Measurements from ENCODE around the gene FRMD4B.

Gene FRMD4B

DNA sequence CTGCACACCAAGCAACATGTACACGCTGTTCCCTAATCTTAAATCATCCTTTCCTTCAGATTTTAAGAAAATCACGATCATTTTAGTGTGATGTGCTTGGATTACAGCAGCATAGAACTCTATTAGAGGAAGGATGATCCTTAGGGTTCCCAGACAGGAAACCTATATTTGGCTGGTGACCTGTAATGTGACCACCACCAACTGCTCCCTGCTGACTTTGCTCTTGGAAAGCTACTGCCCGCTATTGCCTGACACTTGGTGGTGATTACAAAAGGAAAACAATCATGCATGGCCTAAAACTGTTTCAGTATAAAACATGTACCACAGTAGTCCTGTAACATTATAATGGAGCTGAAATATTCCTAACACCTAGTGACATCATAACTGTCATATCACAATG is 236.3 kb downstream of the FRMD4B start:
- H3K4me2 ChIP-seq (ENCODE audit: low read length): no peak overlapping the region
- peaks cover 19% of the 10 kb centered on the region for H3K27me3 ChIP-seq (ENCODE audit: control insufficient read depth, insufficient read depth, low read length)
- H3K36me3 ChIP-seq (ENCODE audit: insufficient read depth, low read length): no peaks in the 10 kb centered on the region
- H3K9me3 ChIP-seq (replicated peaks; ENCODE audit: low read length): no peaks in the 10 kb centered on the region
- H3K9ac ChIP-seq (ENCODE audit: low read depth, low read length): no peak overlapping the region
- no peak overlapping the region for H3K4me3 ChIP-seq (ENCODE audit: low read length)
- no peaks in the 10 kb centered on the region for H3K4me1 ChIP-seq (ENCODE audit: control insufficient read depth, insufficient read depth, low read length)

DNA sequence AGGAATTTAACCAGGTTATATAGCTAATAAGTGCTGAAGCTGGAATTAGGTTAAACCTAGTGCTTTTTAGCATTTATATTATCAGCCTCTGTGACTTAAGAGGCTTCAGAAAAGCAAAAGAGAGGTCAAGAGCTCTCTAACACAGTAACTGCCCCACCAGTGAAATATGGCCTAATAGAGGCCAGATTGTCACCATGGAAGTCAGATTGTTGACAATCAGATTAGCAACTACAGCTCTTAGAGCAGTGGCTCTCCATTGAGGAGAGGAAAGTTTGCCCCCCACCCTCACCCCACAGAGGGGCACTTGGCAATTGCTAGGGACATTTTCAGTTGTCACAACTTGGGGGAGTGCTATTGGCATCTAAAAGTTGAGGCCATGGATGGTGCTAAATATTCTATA is 240.2 kb downstream of the FRMD4B start:
- Histone ChIP-seq H3K4me1 (ENCODE audit: control insufficient read depth, insufficient read depth, low read length) (peaks cover 14% of the 10 kb centered on the region), H3K9ac (ENCODE audit: low read depth, low read length) (no peak overlapping the region), H3K4me3 (ENCODE audit: low read length) (no peak overlapping the region), H3K9me3 (replicated peaks; ENCODE audit: low read length) (no peaks in the 10 kb centered on the region), H3K36me3 (ENCODE audit: insufficient read depth, low read length) (no peaks in the 10 kb centered on the region), H3K4me2 (ENCODE audit: low read length) (no peak overlapping the region), H3K27me3 (ENCODE audit: control insufficient read depth, insufficient read depth, low read length) (no peaks in the 10 kb centered on the region)

DNA sequence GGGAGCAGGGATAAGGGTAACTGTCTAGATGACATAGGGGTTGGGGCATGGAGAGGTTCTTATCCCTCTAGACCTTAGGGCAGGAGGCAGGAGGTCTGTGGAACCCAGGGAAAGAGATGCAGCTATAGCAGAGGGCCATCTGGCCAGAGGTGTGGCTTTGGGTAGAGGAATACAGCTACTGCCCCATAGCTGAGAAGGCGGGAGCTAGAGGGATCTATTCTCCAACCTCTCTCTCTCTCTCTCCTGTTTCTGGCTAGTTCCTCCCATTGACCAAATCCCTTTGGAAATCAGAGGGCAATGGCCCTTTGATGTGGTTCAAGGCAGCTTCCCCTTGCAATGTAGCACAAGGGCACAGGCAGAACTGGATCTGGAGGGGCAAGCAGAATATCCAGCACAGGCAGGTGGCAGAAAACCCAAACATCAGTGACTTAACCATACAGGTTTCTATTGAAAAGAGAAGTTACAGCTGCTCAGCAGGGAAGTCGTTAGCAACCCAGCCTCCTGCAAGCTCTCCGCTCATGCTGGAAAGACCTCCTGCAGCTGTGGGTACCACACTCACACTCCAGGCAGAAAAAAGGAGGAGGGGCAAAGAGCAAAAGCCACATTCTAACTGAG is 241.2 kb downstream of the FRMD4B start:
- H3K9me3 ChIP-seq (replicated peaks; ENCODE audit: low read length): no peaks in the 10 kb centered on the region
- peaks cover 14% of the 10 kb centered on the region for H3K4me1 ChIP-seq (ENCODE audit: control insufficient read depth, insufficient read depth, low read length)
- H3K4me3 ChIP-seq (ENCODE audit: low read length): no peak overlapping the region
- H3K4me2 ChIP-seq (ENCODE audit: low read length): no peak overlapping the region
- H3K27me3 ChIP-seq (ENCODE audit: control insufficient read depth, insufficient read depth, low read length): no peaks in the 10 kb centered on the region
- no peaks in the 10 kb centered on the region for H3K36me3 ChIP-seq (ENCODE audit: insufficient read depth, low read length)
- H3K9ac ChIP-seq (ENCODE audit: low read depth, low read length): no peak overlapping the region

DNA sequence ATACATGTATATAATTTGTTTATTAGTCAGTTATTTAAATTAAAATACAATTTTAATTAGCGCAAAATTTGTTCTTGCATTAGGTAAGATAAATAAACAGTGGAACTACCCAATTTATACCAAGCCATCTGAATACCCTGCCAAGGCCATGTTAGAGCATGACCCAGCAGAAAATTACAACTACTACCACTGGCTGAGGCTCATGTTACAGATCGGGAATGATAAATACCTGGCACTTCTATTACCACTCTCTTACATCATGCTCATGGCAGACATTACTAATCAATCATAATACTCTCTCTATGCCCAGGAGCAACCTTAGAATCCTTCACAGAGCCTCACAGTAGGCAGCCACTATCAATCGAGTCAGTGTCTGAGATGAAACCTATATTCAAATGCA is 242.3 kb downstream of the FRMD4B start:
- no peak overlapping the region for H3K4me3 ChIP-seq (ENCODE audit: low read length)
- no peaks in the 10 kb centered on the region for H3K27me3 ChIP-seq (ENCODE audit: control insufficient read depth, insufficient read depth, low read length)
- H3K4me1 ChIP-seq (ENCODE audit: control insufficient read depth, insufficient read depth, low read length): peaks cover 14% of the 10 kb centered on the region
- H3K36me3 ChIP-seq (ENCODE audit: insufficient read depth, low read length): no peaks in the 10 kb centered on the region
- H3K9ac ChIP-seq (ENCODE audit: low read depth, low read length): no peak overlapping the region
- no peaks in the 10 kb centered on the region for H3K9me3 ChIP-seq (replicated peaks; ENCODE audit: low read length)
- no peak overlapping the region for H3K4me2 ChIP-seq (ENCODE audit: low read length)

DNA sequence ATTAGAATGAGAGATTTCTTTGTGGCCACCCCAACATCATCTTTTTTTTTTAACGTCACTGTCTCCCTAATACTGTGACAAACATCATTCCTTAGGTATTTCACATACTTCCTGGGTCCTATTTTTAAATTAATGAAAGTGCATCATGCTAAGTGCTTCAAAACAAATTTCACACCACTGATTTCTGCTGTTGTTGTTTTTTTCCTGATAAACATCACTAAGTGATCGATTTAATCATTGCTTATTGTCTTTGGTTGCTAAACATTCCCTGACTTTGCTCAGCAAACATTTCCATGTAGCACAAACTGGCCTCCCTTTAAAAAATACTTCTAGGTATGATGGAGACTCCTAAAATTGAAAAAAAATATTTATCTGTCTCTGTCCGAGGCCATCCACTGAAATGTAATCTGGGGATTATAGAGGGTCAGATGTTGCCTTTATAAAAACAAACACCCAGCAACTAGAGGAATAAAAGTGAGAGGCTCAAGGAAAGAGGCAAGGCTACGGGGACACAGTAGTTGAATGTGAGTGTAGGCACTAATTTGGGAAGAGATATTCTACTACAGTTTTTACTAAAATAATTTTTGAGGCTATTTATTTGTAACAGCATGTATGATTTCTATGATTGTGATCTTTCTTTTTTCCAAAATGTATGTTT is 243.0 kb downstream of the FRMD4B start:
- Histone ChIP-seq H3K9me3 (replicated peaks; ENCODE audit: low read length) (no peaks in the 10 kb centered on the region), H3K27me3 (ENCODE audit: control insufficient read depth, insufficient read depth, low read length) (no peaks in the 10 kb centered on the region), H3K4me1 (ENCODE audit: control insufficient read depth, insufficient read depth, low read length) (peaks cover 14% of the 10 kb centered on the region), H3K4me3 (ENCODE audit: low read length) (no peak overlapping the region), H3K36me3 (ENCODE audit: insufficient read depth, low read length) (no peaks in the 10 kb centered on the region), H3K4me2 (ENCODE audit: low read length) (no peak overlapping the region), H3K9ac (ENCODE audit: low read depth, low read length) (no peak overlapping the region)

DNA sequence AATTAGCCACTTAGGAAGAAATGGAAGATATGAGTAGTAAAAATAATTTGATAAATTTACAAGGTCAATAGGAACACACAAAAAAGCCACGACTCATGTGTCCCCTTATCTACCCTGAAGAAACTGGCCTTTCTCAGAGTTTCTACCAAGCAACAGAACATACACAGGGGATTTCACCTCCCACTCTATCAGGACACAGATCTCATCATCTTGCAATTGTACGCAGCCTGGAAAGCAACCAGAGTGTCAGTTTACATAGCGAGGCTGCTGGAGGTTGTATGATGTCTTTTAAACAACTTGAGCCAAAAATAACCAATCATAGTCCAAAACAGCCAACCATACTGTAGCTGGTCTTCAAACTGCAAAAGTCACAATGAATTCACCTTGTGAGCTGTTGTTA is 243.8 kb downstream of the FRMD4B start:
- Histone ChIP-seq H3K9ac (ENCODE audit: low read depth, low read length) (no peak overlapping the region), H3K4me3 (ENCODE audit: low read length) (no peak overlapping the region), H3K36me3 (ENCODE audit: insufficient read depth, low read length) (no peaks in the 10 kb centered on the region), H3K4me1 (ENCODE audit: control insufficient read depth, insufficient read depth, low read length) (peaks cover 14% of the 10 kb centered on the region), H3K27me3 (ENCODE audit: control insufficient read depth, insufficient read depth, low read length) (no peaks in the 10 kb centered on the region), H3K4me2 (ENCODE audit: low read length) (no peak overlapping the region), H3K9me3 (replicated peaks; ENCODE audit: low read length) (no peaks in the 10 kb centered on the region)

DNA sequence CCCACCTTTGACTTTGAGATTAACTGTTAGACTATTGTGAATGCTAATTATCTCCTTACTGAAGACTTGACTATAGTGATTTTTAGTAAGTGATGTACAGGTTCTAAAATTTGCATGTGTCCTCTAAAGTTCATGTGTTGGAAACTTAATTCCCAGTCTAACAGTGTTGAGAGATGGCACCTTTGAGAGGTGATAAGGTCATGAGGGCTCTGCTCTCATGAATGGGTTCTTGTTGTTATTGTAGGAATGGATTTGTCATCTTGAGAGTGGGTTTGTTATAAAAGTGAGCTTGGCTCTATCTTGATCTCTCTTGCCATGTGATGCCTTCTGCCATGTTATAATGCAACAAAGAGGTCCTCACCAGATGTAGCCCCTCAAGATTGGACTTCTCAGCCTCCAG is 244.6 kb downstream of the FRMD4B start:
- H3K36me3 ChIP-seq (ENCODE audit: insufficient read depth, low read length): no peaks in the 10 kb centered on the region
- H3K9me3 ChIP-seq (replicated peaks; ENCODE audit: low read length): no peaks in the 10 kb centered on the region
- H3K4me2 ChIP-seq (ENCODE audit: low read length): no peak overlapping the region
- no peaks in the 10 kb centered on the region for H3K27me3 ChIP-seq (ENCODE audit: control insufficient read depth, insufficient read depth, low read length)
- H3K9ac ChIP-seq (ENCODE audit: low read depth, low read length): no peak overlapping the region
- H3K4me3 ChIP-seq (ENCODE audit: low read length): no peak overlapping the region
- peaks cover 14% of the 10 kb centered on the region for H3K4me1 ChIP-seq (ENCODE audit: control insufficient read depth, insufficient read depth, low read length)

DNA sequence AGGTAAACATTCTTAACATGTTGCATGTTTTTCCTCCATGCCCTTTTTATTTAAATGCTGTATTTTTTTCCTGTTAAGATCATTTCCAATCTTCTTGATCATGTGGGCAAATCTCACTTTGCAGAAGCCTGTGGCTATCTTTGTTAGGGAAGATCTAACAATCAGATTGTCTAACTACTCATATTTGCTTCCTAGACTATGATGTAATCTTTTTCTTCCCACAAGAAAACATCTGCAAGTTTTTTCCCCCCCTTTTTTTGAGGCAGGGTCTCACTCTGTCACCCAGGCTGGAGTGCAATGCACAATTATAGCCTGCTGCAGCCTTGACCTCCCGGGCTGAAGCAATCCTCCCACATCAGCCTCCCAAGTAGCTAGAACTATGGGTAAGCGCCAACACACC is 248.5 kb downstream of the FRMD4B start:
- no peaks in the 10 kb centered on the region for H3K27me3 ChIP-seq (ENCODE audit: control insufficient read depth, insufficient read depth, low read length)
- H3K4me2 ChIP-seq (ENCODE audit: low read length): no peak overlapping the region
- H3K36me3 ChIP-seq (ENCODE audit: insufficient read depth, low read length): no peaks in the 10 kb centered on the region
- no peak overlapping the region for H3K4me3 ChIP-seq (ENCODE audit: low read length)
- H3K9me3 ChIP-seq (replicated peaks; ENCODE audit: low read length): no peaks in the 10 kb centered on the region
- no peak overlapping the region for H3K9ac ChIP-seq (ENCODE audit: low read depth, low read length)
- H3K4me1 ChIP-seq (ENCODE audit: control insufficient read depth, insufficient read depth, low read length): peaks cover 5% of the 10 kb centered on the region

DNA sequence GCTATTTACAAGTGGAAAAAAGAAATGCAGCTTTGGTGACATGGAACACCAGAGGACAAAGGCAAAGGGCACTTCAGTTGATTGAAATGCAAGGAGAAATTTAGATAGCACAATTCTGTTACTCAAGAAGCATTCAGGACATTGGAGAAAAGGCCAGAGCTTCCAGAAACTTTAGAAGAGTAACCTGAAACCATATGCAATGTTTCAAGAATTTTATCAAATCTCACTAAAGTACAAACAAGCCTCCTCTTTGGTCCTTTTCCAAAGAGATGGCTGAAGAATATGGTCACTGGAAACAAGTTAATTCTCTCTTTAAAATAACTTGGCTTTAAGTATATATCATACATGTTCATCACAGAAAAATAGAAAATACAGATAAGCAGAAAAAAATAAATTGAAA is 248.9 kb downstream of the FRMD4B start:
- no peaks in the 10 kb centered on the region for H3K36me3 ChIP-seq (ENCODE audit: insufficient read depth, low read length)
- no peak overlapping the region for H3K4me3 ChIP-seq (ENCODE audit: low read length)
- H3K4me2 ChIP-seq (ENCODE audit: low read length): no peak overlapping the region
- peaks cover 1% of the 10 kb centered on the region for H3K4me1 ChIP-seq (ENCODE audit: control insufficient read depth, insufficient read depth, low read length)
- H3K9ac ChIP-seq (ENCODE audit: low read depth, low read length): no peak overlapping the region
- no peaks in the 10 kb centered on the region for H3K27me3 ChIP-seq (ENCODE audit: control insufficient read depth, insufficient read depth, low read length)
- H3K9me3 ChIP-seq (replicated peaks; ENCODE audit: low read length): no peaks in the 10 kb centered on the region

DNA sequence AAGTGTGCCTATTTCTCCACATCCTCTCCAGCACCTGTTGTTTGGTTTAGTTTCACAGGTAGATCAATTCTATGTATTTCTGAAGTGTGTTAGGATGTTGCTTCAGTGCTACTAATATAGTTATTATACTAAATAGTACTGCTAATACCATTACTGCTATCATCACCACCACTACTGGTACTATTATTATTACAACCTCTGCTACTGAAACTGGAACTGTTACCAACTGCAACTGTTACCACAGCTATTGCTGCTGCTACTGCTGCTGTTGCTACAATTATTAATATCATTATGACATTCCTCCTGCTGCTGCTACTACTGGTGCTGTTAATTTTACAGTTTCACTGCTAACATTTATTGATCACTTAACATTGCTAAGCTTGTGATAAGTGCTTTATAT is 255.2 kb downstream of the FRMD4B start:
- Histone ChIP-seq H3K9me3 (replicated peaks; ENCODE audit: low read length) (no peaks in the 10 kb centered on the region), H3K9ac (ENCODE audit: low read depth, low read length) (no peak overlapping the region), H3K4me2 (ENCODE audit: low read length) (no peak overlapping the region), H3K36me3 (ENCODE audit: insufficient read depth, low read length) (no peaks in the 10 kb centered on the region), H3K4me3 (ENCODE audit: low read length) (no peak overlapping the region), H3K4me1 (ENCODE audit: control insufficient read depth, insufficient read depth, low read length) (no peaks in the 10 kb centered on the region), H3K27me3 (ENCODE audit: control insufficient read depth, insufficient read depth, low read length) (no peaks in the 10 kb centered on the region)

DNA sequence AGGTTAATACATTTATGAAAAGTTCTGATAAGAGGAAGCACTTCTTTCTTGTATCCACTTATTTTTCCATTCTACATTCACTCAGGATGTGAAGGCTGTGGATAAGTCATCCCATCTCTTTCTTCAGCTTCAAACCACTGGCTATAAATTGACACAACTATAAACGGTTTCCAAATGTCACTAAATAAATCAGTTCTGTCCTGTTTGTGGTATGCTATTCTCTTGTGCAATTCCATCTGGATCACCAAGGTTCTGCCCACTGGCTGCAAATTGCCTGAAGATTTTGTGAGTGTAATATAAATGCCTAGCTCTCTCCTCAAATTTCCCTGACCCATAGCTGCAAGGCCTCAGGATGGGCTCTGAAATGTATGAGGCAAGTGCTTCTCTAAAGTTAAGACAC is 256.4 kb downstream of the FRMD4B start:
- Histone ChIP-seq H3K4me3 (ENCODE audit: low read length) (no peak overlapping the region), H3K4me2 (ENCODE audit: low read length) (no peak overlapping the region), H3K9ac (ENCODE audit: low read depth, low read length) (no peak overlapping the region), H3K9me3 (replicated peaks; ENCODE audit: low read length) (no peaks in the 10 kb centered on the region), H3K4me1 (ENCODE audit: control insufficient read depth, insufficient read depth, low read length) (no peaks in the 10 kb centered on the region), H3K36me3 (ENCODE audit: insufficient read depth, low read length) (no peaks in the 10 kb centered on the region), H3K27me3 (ENCODE audit: control insufficient read depth, insufficient read depth, low read length) (no peaks in the 10 kb centered on the region)

DNA sequence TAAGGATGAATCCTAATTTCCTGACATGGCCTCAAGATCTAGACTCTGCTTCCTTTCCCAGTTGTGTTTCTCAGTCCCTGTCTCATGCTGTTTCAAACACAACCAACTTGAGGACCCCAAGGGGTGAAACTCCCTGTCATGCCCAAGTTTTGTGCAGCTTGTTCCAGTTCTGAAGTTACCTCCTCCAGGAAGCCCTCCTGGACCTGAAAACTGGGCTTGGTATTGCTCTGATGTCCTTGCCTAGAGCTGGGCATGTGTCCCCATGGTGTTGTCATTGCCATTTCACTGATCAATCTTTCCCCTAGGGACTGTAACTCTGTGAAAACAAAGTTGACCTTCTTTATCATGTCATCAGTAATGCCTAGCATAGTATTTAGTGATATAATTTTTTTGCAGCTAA is 257.4 kb downstream of the FRMD4B start:
- Histone ChIP-seq H3K9ac (ENCODE audit: low read depth, low read length) (no peak overlapping the region), H3K36me3 (ENCODE audit: insufficient read depth, low read length) (no peaks in the 10 kb centered on the region), H3K4me3 (ENCODE audit: low read length) (no peak overlapping the region), H3K9me3 (replicated peaks; ENCODE audit: low read length) (no peaks in the 10 kb centered on the region), H3K4me1 (ENCODE audit: control insufficient read depth, insufficient read depth, low read length) (no peaks in the 10 kb centered on the region), H3K4me2 (ENCODE audit: low read length) (no peak overlapping the region), H3K27me3 (ENCODE audit: control insufficient read depth, insufficient read depth, low read length) (no peaks in the 10 kb centered on the region)
